Duodenal mucosa (tissue), 2 donors: Measurements from ENCODE around the gene SARNP.
"Not testable (repeated sequence)": the region's sequence is repeated elsewhere in the genome, so short reads cannot be mapped to it uniquely, and the experiment has no call there.

ENCODE experiments used
- H3K27ac ChIP-seq: one replicate; pipeline ENCODE4 v1.7.0; 2013; ENCODE audit warnings: low read depth, low read length
- H3K27me3 ChIP-seq, 2 donors: one replicate each; pipeline ENCODE4 v1.7.0; 2013; ENCODE audit warnings: low read length in 2 of 2, control low read depth in 1 of 2; ENCODE audit not compliant: insufficient read depth in 2 of 2, control insufficient read depth in 1 of 2
- H3K36me3 ChIP-seq, 2 donors: one replicate each; pipeline ENCODE4 v1.7.0; 2013; ENCODE audit warnings: low read length in 2 of 2, control low read depth in 1 of 2; ENCODE audit not compliant: insufficient read depth in 2 of 2, control insufficient read depth in 1 of 2
- H3K4me1 ChIP-seq, 2 donors: one replicate each; pipeline ENCODE4 v1.7.0; 2013; ENCODE audit warnings: low read length in 2 of 2, control low read depth in 1 of 2; ENCODE audit not compliant: insufficient read depth in 2 of 2, control insufficient read depth in 1 of 2
- H3K4me3 ChIP-seq, 2 donors: one replicate each; pipeline ENCODE4 v1.7.0; 2013; ENCODE audit warnings: low read length in 2 of 2, low read depth in 1 of 2
- H3K9ac ChIP-seq, 2 donors: one replicate each; pipeline ENCODE4 v1.7.0; 2013; ENCODE audit warnings: low read length in 2 of 2, low read depth in 1 of 2
- H3K9me3 ChIP-seq, 2 donors: one replicate each; pipeline ENCODE4 v1.7.0; 2013; ENCODE audit warnings: low read length in 2 of 2, control low read depth in 1 of 2; ENCODE audit not compliant: control insufficient read depth in 1 of 2

Gene SARNP

GRCh38 chr12:55817345-55818139, at the start of gene SARNP, which contains the start of gene ORMDL2:
TSS of gene SARNP (minus strand) at chr12:55817724. CDS start at chr12:55817701, 23 bp downstream.
TSS of gene ORMDL2 (plus strand) at chr12:55818041. CDS start at chr12:55819000, 959 bp downstream.
- H3K36me3 ChIP-seq, result peaks cover 16 to 38% of the 10 kb centered on the region in 2 donors

GRCh38 chr12:55866454-55867004, 49.0 kb upstream of the SARNP start:
- H3K9ac ChIP-seq, result not testable (repeated sequence)

More at GRCh38 chr12:55817345-55818139, at the start of gene SARNP, which contains the start of gene ORMDL2:
- peaks cover 30 to 37% of the 10 kb centered on the region in 2 donors for H3K4me1 ChIP-seq
- H3K4me3 ChIP-seq, result peak within 1 kb of the TSS; percentile 100
- no peaks in the 10 kb centered on the region for H3K9me3 ChIP-seq
- no peaks in the 10 kb centered on the region for H3K27me3 ChIP-seq
- peak within 1 kb of the TSS; percentile 97 to 100 for H3K9ac ChIP-seq
- peak within 1 kb of the TSS; percentile 60 for H3K27ac ChIP-seq

GRCh38 chr12:55865327-55865726, 47.8 kb upstream of the SARNP start:
- no peak overlapping the region for H3K27ac ChIP-seq
- H3K36me3 ChIP-seq, result no peaks in the 10 kb centered on the region
- H3K9me3 ChIP-seq, result peaks cover 2 to 4% of the 10 kb centered on the region in 2 donors
- no peaks in the 10 kb centered on the region for H3K4me1 ChIP-seq
- H3K27me3 ChIP-seq, result no peaks in the 10 kb centered on the region
- H3K4me3 ChIP-seq, result no peak overlapping the region
- H3K9ac ChIP-seq, result no peak overlapping the region

More at GRCh38 chr12:55866454-55867004, 49.0 kb upstream of the SARNP start:
- not testable (repeated sequence) for H3K27ac ChIP-seq, H3K27me3 ChIP-seq, H3K36me3 ChIP-seq, H3K4me1 ChIP-seq, H3K9me3 ChIP-seq, H3K4me3 ChIP-seq

- not testable (repeated sequence) for H3K4me3 ChIP-seq, H3K36me3 ChIP-seq, H3K9ac ChIP-seq, H3K27me3 ChIP-seq, H3K27ac ChIP-seq, H3K9me3 ChIP-seq, H3K4me1 ChIP-seq
These were observed 45.4 kb upstream of the SARNP start for GRCh38 chr12:55862931-55863330.

- H3K36me3 ChIP-seq, result no peaks in the 10 kb centered on the region
- no peaks in the 10 kb centered on the region for H3K4me1 ChIP-seq
These were observed 44.8 kb upstream of the SARNP start for GRCh38 chr12:55862286-55862685.

GRCh38 chr12:55861871-55862270, 44.3 kb upstream of the SARNP start:
- no peaks in the 10 kb centered on the region for H3K4me1 ChIP-seq
- H3K9me3 ChIP-seq, result peaks cover 2 to 4% of the 10 kb centered on the region in 2 donors
- H3K27me3 ChIP-seq, result no peaks in the 10 kb centered on the region
- no peaks in the 10 kb centered on the region for H3K36me3 ChIP-seq
- no peak overlapping the region for H3K4me3 ChIP-seq
- H3K27ac ChIP-seq, result no peak overlapping the region
- no peak overlapping the region for H3K9ac ChIP-seq

More at GRCh38 chr12:55862286-55862685, 44.8 kb upstream of the SARNP start:
- Histone ChIP-seq H3K9ac (no peak overlapping the region), H3K9me3 (peaks cover 2 to 4% of the 10 kb centered on the region in 2 donors), H3K27me3 (no peaks in the 10 kb centered on the region), H3K27ac (no peak overlapping the region), H3K4me3 (no peak overlapping the region)

GRCh38 chr12:55861396-55861795, 43.9 kb upstream of the SARNP start:
- no peaks in the 10 kb centered on the region for H3K27me3 ChIP-seq
- H3K9ac ChIP-seq, result no peak overlapping the region

GRCh38 chr12:55852740-55853139, 35.2 kb upstream of the SARNP start:
- Histone ChIP-seq H3K27me3 (no peaks in the 10 kb centered on the region), H3K36me3 (no peaks in the 10 kb centered on the region), H3K9ac (no peak overlapping the region), H3K9me3 (no peaks in the 10 kb centered on the region), H3K27ac (no peak overlapping the region), H3K4me3 (no peak overlapping the region), H3K4me1 (no peaks in the 10 kb centered on the region)

More at GRCh38 chr12:55861396-55861795, 43.9 kb upstream of the SARNP start:
- H3K4me3 ChIP-seq, result no peak overlapping the region
- no peaks in the 10 kb centered on the region for H3K36me3 ChIP-seq
- no peaks in the 10 kb centered on the region for H3K4me1 ChIP-seq
- H3K27ac ChIP-seq, result no peak overlapping the region
- H3K9me3 ChIP-seq, result peaks cover 2 to 4% of the 10 kb centered on the region in 2 donors

- no peak overlapping the region for H3K4me3 ChIP-seq
- no peak overlapping the region for H3K27ac ChIP-seq
- no peak overlapping the region for H3K9ac ChIP-seq
- no peaks in the 10 kb centered on the region for H3K9me3 ChIP-seq
- no peaks in the 10 kb centered on the region for H3K36me3 ChIP-seq
- no peaks in the 10 kb centered on the region for H3K4me1 ChIP-seq
- H3K27me3 ChIP-seq, result no peaks in the 10 kb centered on the region
These were observed 33.4 kb upstream of the SARNP start for GRCh38 chr12:55850893-55851292.

GRCh38 chr12:55850401-55850800, 32.9 kb upstream of the SARNP start:
- Histone ChIP-seq H3K27ac (no peak overlapping the region), H3K9me3 (no peaks in the 10 kb centered on the region), H3K36me3 (no peaks in the 10 kb centered on the region), H3K4me3 (no peak overlapping the region), H3K9ac (no peak overlapping the region), H3K27me3 (no peaks in the 10 kb centered on the region), H3K4me1 (no peaks in the 10 kb centered on the region)
